HCT116 (cell line): ENCODE measurements around the gene S100A1. TPM values are rescaled to one million over a fixed set of nuclear protein-coding genes. Genes with fewer than 3 reads are reported as not detected.

Source experiments
- ATAC-seq: fragments of 200-7000 bp; cut with Tn5 transposase; 2 replicates; pipeline ENCODE4 v1.9.1; 2020; ENCODE audit warnings: mild to moderate bottlenecking, moderate library complexity
- BruUV-seq: library from RNA; stranded (reverse); fragments of 400-500 nt; replicated peaks from 2 replicates; lab custom pipeline; 2021; lab: Mats Ljungman, UMichigan
- CTCF ChIA-PET: fragments of 300-600 bp; sonication (Branson Sonifier 250); formaldehyde crosslinking; loops from one replicate; lab custom pipeline; 2021; ENCODE audit warnings: antibody characterized with exemption; lab: Charles Lee
- POLR2A ChIA-PET: fragments of 300-600, 350-600 bp; sonication (Branson Sonifier 250); formaldehyde crosslinking; loops from one replicate; lab custom pipeline; 2021; ENCODE audit warnings: antibody characterized with exemption; lab: Charles Lee
- RAD21 ChIA-PET, 2 experiments: fragments of 300-600 bp; sonication (Branson Sonifier 250); formaldehyde crosslinking; loops; one replicate each; lab custom pipeline; 2023; ENCODE audit warnings: low total read pairs in 2 of 2; ENCODE audit not compliant: uncharacterized antibody in 2 of 2, unreplicated experiment in 2 of 2, low non-redundant PET in 1 of 2; lab: Charles Lee
- DNase-seq: peaks from one replicate; pipeline ENCODE4 v3.0.0-alpha.2; 2010; ENCODE audit warnings: low read depth, low spot score
- H2AFZ ChIP-seq: fragments of 200-600 bp; shearing (Covaris generic), sonication (generic); 2 replicates; pipeline ENCODE4 v1.6.1; 2017; ENCODE audit warnings: low read depth, mixed run types, mixed read lengths, antibody characterized with exemption, low read length; ENCODE audit not compliant: poor library complexity, severe bottlenecking
- H3K27ac ChIP-seq: 2 replicates; pipeline ENCODE4 v1.5.1; 2012; ENCODE audit warnings: low read depth, low read length
- H3K27me3 ChIP-seq: fragments of 200-600 bp; sonication (generic); 2 replicates; pipeline ENCODE4 v1.6.1; 2016; ENCODE audit warnings: mixed run types, low read length, mixed read lengths; ENCODE audit not compliant: insufficient read depth
- H3K36me3 ChIP-seq, 2 experiments: fragments of 200-500 bp in 1 of 2; fragments of 200-600 bp in 1 of 2; sonication (Bioruptor generic) in 1 of 2; sonication (generic) in 1 of 2; 2 replicates each; pipeline versions ENCODE4 v1.5.1 to v1.6.1; 2014 to 2016; ENCODE audit warnings: low read length in 2 of 2, inconsistent platforms in 1 of 2, mixed read lengths in 1 of 2, mixed run types in 1 of 2; ENCODE audit not compliant: insufficient read depth in 2 of 2, control insufficient read depth in 1 of 2
- H3K4me1 ChIP-seq, 2 experiments: fragments of 200-600 bp in 1 of 2; sonication (generic) in 1 of 2; 2 replicates each; pipeline versions ENCODE4 v1.5.1 to v1.6.1; 2012 to 2017; ENCODE audit warnings: low read length in 2 of 2, inconsistent platforms in 1 of 2, mild to moderate bottlenecking in 1 of 2, mixed read lengths in 1 of 2, mixed run types in 1 of 2, moderate library complexity in 1 of 2; ENCODE audit not compliant: insufficient read depth in 2 of 2, control insufficient read depth in 1 of 2
- H3K4me2 ChIP-seq: fragments of 200-600 bp; sonication (generic); 2 replicates; pipeline ENCODE4 v1.6.1; 2017; ENCODE audit warnings: mixed run types, low read length, mixed read lengths
- H3K4me3 ChIP-seq, 2 experiments: fragments of 200-600 bp in 1 of 2; sonication (generic) in 1 of 2; replicated peaks in 1 of 2; 2 replicates each; pipeline ENCODE4 v1.5.1; 2011 to 2016; ENCODE audit warnings: low read length in 2 of 2, control low read depth in 1 of 2, low read depth in 1 of 2, mild to moderate bottlenecking in 1 of 2, mixed read lengths in 1 of 2, mixed run types in 1 of 2
- H3K79me2 ChIP-seq: fragments of 200-600 bp; sonication (generic); 2 replicates; pipeline ENCODE4 v1.6.1; 2017; ENCODE audit warnings: mild to moderate bottlenecking, mixed run types, low read length, moderate library complexity, mixed read lengths; ENCODE audit not compliant: insufficient read depth
- H3K9ac ChIP-seq: fragments of 200-600 bp; sonication (generic); 2 replicates; pipeline ENCODE4 v1.6.1; 2016; ENCODE audit warnings: low read length, mixed read lengths
- H3K9me2 ChIP-seq: fragments of 200-600 bp; sonication (generic), shearing (Covaris generic); 2 replicates; pipeline ENCODE4 v1.6.1; 2017; ENCODE audit warnings: mixed run types, mild to moderate bottlenecking, moderate library complexity; ENCODE audit not compliant: insufficient read depth
- H3K9me3 ChIP-seq, 2 experiments: fragments of 200-500 bp in 1 of 2; fragments of 200-600 bp in 1 of 2; sonication (Bioruptor generic) in 1 of 2; sonication (generic) in 1 of 2; 2 replicates each; pipeline ENCODE4 v1.6.1; 2014 to 2017; ENCODE audit warnings: low read length in 2 of 2, mixed read lengths in 2 of 2, inconsistent platforms in 1 of 2, low read depth in 1 of 2, mild to moderate bottlenecking in 1 of 2, mixed run types in 1 of 2, moderate library complexity in 1 of 2; ENCODE audit not compliant: control insufficient read depth in 1 of 2, insufficient read depth in 1 of 2
- H4K20me1 ChIP-seq: fragments of 200-600 bp; sonication (generic), shearing (Covaris generic); 2 replicates; pipeline ENCODE4 v1.6.1; 2017; ENCODE audit warnings: mixed run types, mild to moderate bottlenecking, moderate library complexity; ENCODE audit not compliant: insufficient read depth
- ATF3 ChIP-seq: IDR thresholded peaks from 2 replicates; pipeline ENCODE4 v1.6.1; 2012
- CEBPB ChIP-seq: IDR thresholded peaks from 2 replicates; pipeline ENCODE4 v1.6.1; 2012; ENCODE audit warnings: low read depth
- CTCF ChIP-seq, 3 experiments: fragments of 200-600 bp in 1 of 3; sonication (generic) in 1 of 3; IDR thresholded peaks in 2 of 3; conservative IDR thresholded peaks in 1 of 3; 2 replicates each; pipeline ENCODE4 v1.5.1; 2012 to 2017; ENCODE audit warnings: low read depth in 2 of 3, low read length in 2 of 3, antibody characterized with exemption in 1 of 3, borderline replicate concordance in 1 of 3, control low read depth in 1 of 3, mild to moderate bottlenecking in 1 of 3, mixed read lengths in 1 of 3, mixed run types in 1 of 3, moderate library complexity in 1 of 3; ENCODE audit not compliant: insufficient read depth in 1 of 3
- ELF1 ChIP-seq: IDR thresholded peaks from 2 replicates; pipeline ENCODE4 v1.6.1; 2012; ENCODE audit warnings: low read depth, borderline replicate concordance
- EZH2 ChIP-seq: fragments of 200-600 bp; sonication (generic); IDR thresholded peaks from 2 replicates; pipeline ENCODE4 v1.6.1; 2017; ENCODE audit warnings: antibody characterized with exemption, mixed run types
- EZH2phosphoT487 ChIP-seq: fragments of 200-600 bp; IDR thresholded peaks from 2 replicates; pipeline ENCODE4 v1.6.1; 2018; ENCODE audit warnings: antibody characterized with exemption, borderline replicate concordance
- FOSL1 ChIP-seq: IDR thresholded peaks from 2 replicates; pipeline ENCODE4 v1.6.1; 2012; ENCODE audit warnings: low read depth
- JUND ChIP-seq: IDR thresholded peaks from 2 replicates; pipeline ENCODE4 v1.6.1; 2012
- MAX ChIP-seq: IDR thresholded peaks from 2 replicates; pipeline ENCODE4 v1.6.1; 2012
- POLR2A ChIP-seq: IDR thresholded peaks from 2 replicates; pipeline ENCODE4 v1.7.0; 2011; ENCODE audit warnings: borderline replicate concordance; ENCODE audit not compliant: insufficient read depth, insufficient read length; ENCODE audit errors: extremely low read depth
- POLR2AphosphoS5 ChIP-seq: IDR thresholded peaks from 2 replicates; pipeline ENCODE4 v1.6.1; 2011; ENCODE audit warnings: mild to moderate bottlenecking, low read depth, low read length, moderate library complexity
- RAD21 ChIP-seq: IDR thresholded peaks from 2 replicates; pipeline ENCODE4 v1.6.1; 2012; ENCODE audit warnings: low read depth, mild to moderate bottlenecking
- SIN3A ChIP-seq: IDR thresholded peaks from 2 replicates; pipeline ENCODE4 v1.6.1; 2012; ENCODE audit warnings: low read depth
- SP1 ChIP-seq: IDR thresholded peaks from 2 replicates; pipeline ENCODE4 v1.6.1; 2012; ENCODE audit warnings: low read depth
- SRF ChIP-seq: IDR thresholded peaks from 2 replicates; pipeline ENCODE4 v1.6.1; 2012; ENCODE audit warnings: low read depth
- TCF7L2 ChIP-seq: IDR thresholded peaks from 2 replicates; pipeline ENCODE4 v1.7.0; 2011; ENCODE audit warnings: borderline replicate concordance, inconsistent platforms; ENCODE audit not compliant: insufficient read depth, insufficient read length; ENCODE audit errors: extremely low read depth
- YY1 ChIP-seq: IDR thresholded peaks from 2 replicates; pipeline ENCODE4 v1.6.1; 2011; ENCODE audit warnings: low read length, low read depth, moderate library complexity, mild to moderate bottlenecking; ENCODE audit not compliant: insufficient replicate concordance; ENCODE audit errors: extremely low read depth
- ZFX ChIP-seq: fragments of 450-650 bp; IDR thresholded peaks from 2 replicates; pipeline ENCODE4 v1.6.1; 2017
- ZNF274 ChIP-seq: fragments of 200-500 bp; sonication (Bioruptor generic); IDR thresholded peaks from 2 replicates; pipeline ENCODE4 v1.6.1; 2014; ENCODE audit warnings: mild to moderate bottlenecking, low read depth, low read length, inconsistent platforms
- intact Hi-C: fragments of 100-400 bp; cut with micrococcal nuclease; formaldehyde crosslinking; loops from 2 replicates; pipeline ENCODE4 v1.10.0; 2022
- total RNA-seq: library from RNA; stranded (reverse); gene quantifications from one replicate; pipeline ENCODE4 v1.2.1, GENCODE V29; 2021; ENCODE audit not compliant: unreplicated experiment

The S100A1 gene
- total RNA-seq, 1 experiment from 2014 or later, result 0.30 TPM

- ChIA-PET CTCF (interaction anchor here (0.6 to 7.7 kb wide), 6 partner anchors 15 to 102 kb away, joined by 3 to 76 read pairs (median 4); partner anchors contain the start of genes CHTOP, ILF2, S100A1 and S100A13), POLR2A (interaction anchor here (1.0 to 9.1 kb wide), 13 partner anchors 8 to 378 kb away, joined by 3 to 172 read pairs (median 8); partner anchors contain the start of genes CHTOP, CREB3L4, RPS27 and S100A1), RAD21 (interaction anchor here in 1 of 2 experiments (0.6 to 1.4 kb wide), 3 partner anchors 15 to 40 kb away, joined by 3 to 5 read pairs (median 3); partner anchors contain the start of gene S100A13)
- Histone ChIP-seq H3K9ac (peak overlapping the region; percentile 93), H3K4me1 (peaks cover 70 to 94% of the 10 kb centered on the region in 2 experiments), H3K27ac (peak overlapping the region; percentile 72), H2AFZ (no peak overlapping the region), H3K36me3 (peaks cover 0 to 5% of the 10 kb centered on the region in 2 experiments; a peak in 3 of 4 replicates), H4K20me1 (no peaks in the 10 kb centered on the region), H3K9me2 (no peaks in the 10 kb centered on the region), H3K27me3 (no peaks in the 10 kb centered on the region), H3K9me3 (no peaks in the 10 kb centered on the region), H3K4me3 (peak overlapping the region; percentile 88 to 92), H3K79me2 (peaks cover 74% of the 10 kb centered on the region), H3K4me2 (peak overlapping the region; percentile 88)
- DNase-seq (no peak), ATAC-seq (no peak)
- TF ChIP-seq EZH2phosphoT487, result no peak
- no peak for TF ChIP-seq YY1
- no peak for TF ChIP-seq ZFX
- no peak for TF ChIP-seq FOSL1
- no peak for TF ChIP-seq SIN3A
- no peak for TF ChIP-seq SP1
- no peak for TF ChIP-seq CTCF (IDR thresholded peaks at IDR 0.05 in 2 of 3, conservative IDR thresholded peaks at IDR 0.05 in 1 of 3; ENCODE audit: borderline replicate concordance in 1 of 3, insufficient read depth in 1 of 3, low read depth in 2 of 3, low read length in 2 of 3)
- TF ChIP-seq ZNF274, result no peak
- TF ChIP-seq JUND, result no peak
- TF ChIP-seq POLR2A, result no peak
- no peak for TF ChIP-seq ELF1
- TF ChIP-seq POLR2AphosphoS5, result no peak
- TF ChIP-seq EZH2, result no peak
- TF ChIP-seq TCF7L2, result no peak
- TF ChIP-seq RAD21, result no peak
- TF ChIP-seq ATF3, result no peak
- no peak for TF ChIP-seq MAX
- no peak for TF ChIP-seq SRF
- TF ChIP-seq CEBPB, result no peak
- BruUV-seq, result no TSS peak
- intact Hi-C loops, result loop anchor here (5.0 kb wide), 1 partner anchor 80 kb away; no protein-coding TSS in a partner anchor
Measured at GRCh38 chr1:153612111-153612754, 16.0 kb upstream of the S100A1 start.
